GM19099 (cell line): ENCODE data around the gene ANKRD37.

Experiments
- POLR2A ChIP-seq: IDR thresholded peaks from 3 replicates; pipeline ENCODE4 v1.6.1; 2011; ENCODE audit warnings: low read depth; ENCODE audit not compliant: insufficient read length; ENCODE audit errors: extremely low read depth

Gene ANKRD37

DNA sequence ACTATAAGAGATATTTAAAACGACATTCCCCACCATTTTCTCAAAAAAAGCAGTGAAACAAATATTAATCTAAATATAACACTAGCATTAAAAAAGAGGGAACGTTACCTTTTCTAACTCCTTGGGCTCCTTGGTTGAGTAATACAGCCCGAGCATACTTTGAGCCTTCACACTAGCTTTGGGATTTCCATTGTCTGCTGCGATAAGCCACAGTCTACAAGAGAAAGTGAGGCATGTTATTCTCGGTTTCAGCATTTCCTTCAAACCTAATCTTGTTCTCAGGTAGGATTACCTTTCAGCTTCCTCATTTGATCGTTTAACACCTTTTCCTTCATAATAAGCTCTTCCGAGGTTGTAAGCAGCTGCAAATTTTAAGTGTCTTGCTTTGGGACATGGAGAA lies 22.6 kb upstream of the ANKRD37 start:
- no peak for TF ChIP-seq POLR2A

DNA sequence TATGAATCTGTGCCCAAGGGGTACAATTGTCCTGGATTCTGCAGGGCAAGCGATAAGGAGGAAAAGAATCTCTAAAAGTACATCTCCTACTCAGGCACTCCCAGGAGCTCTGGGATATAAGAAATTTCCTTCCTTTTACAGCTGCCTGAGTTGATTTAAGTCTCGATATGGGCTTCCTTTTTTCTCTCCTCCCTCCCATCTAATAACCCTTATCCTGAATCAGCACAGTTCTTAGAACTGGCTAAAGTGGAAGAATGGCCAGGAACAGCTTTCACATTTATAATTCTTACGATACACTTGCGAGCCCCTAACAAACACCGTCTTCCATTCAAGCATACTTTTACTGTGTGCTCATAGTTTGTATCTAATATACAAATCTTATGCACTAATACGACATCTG lies 22.1 kb upstream of the ANKRD37 start:
- no peak for TF ChIP-seq POLR2A

DNA sequence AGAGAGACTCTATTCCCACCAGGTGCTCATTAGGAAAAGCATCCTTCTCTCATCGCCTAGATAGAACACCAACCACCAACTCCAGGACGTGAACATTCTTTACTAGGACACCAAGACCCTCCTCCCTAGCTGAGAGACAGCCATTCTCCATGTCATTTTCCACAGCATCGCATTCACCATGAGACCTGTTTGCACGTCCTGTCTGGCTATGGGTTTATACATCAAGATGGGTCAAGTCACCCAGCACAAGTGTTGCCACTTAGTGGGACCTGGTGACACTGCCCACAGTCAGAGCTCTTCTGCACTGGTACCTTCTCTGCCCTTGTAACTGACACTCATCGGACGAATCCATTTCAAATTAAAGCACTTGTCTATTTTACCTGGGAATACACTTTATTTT lies 18.4 kb upstream of the ANKRD37 start:
- TF ChIP-seq POLR2A = no peak

DNA sequence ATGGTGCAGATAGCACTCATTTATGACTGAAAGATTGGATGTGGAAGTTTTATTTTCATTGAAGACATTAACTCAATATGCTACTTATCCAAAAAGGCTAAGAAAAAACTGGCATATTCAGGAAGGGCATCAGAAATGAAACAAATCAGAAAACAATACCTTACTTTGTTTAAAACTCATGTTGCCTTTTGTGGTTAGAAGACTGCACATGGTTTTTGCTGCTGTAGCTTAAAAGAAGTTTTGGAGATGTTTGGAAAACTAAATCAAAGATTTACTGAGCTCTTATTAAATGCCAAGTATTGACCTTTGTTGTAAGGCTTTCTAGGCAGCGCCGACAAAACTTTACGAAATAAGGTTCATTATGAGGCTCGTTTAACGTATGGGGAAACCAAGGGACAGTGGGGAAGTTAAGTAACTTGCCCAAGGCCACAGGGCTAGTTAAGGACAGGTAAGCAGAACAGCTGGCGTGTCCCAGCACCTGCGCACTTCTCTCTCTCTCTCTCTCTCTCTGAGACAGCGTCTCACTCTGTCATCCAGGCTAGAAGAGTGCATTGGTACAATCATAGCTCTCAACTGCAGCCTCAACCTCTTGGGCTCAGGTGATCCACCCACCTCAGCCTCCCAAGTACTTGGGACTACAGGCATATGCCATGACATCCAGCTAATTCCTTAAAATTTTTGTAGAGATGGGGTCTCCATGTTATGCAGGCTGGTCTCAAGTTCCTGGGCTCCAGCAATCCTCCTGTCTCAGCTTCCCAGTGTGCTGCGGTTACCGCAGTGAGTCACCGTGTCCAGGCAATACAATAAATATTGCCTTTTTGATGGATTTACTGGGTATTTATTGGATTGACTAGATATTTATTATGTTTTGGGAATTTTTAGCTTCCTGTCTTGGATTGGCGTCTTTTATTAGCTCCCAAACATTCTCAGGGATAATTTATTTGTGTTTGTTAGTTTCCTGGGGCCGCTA lies 17.0 kb upstream of the ANKRD37 start:
- no peak for TF ChIP-seq POLR2A

DNA sequence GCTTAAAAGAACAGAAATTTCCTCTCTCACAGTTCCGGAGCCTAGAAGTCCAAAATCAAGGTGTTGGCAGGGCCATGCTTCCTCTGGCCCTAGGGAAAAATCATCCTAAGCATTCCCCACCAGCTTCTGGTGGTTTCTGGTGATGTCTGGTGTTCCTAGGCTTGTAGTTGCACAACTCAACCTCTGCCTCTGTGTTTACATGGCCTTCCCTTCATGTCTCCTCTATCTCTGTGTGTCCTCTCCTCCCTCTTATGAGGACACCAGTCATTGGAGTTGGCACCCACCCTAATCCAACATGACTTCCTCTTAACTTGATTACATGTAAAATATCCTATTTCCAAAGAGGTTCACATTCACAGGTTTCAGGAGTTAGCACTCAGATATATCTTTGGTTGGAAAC lies 16.3 kb upstream of the ANKRD37 start:
- TF ChIP-seq POLR2A = no peak

DNA sequence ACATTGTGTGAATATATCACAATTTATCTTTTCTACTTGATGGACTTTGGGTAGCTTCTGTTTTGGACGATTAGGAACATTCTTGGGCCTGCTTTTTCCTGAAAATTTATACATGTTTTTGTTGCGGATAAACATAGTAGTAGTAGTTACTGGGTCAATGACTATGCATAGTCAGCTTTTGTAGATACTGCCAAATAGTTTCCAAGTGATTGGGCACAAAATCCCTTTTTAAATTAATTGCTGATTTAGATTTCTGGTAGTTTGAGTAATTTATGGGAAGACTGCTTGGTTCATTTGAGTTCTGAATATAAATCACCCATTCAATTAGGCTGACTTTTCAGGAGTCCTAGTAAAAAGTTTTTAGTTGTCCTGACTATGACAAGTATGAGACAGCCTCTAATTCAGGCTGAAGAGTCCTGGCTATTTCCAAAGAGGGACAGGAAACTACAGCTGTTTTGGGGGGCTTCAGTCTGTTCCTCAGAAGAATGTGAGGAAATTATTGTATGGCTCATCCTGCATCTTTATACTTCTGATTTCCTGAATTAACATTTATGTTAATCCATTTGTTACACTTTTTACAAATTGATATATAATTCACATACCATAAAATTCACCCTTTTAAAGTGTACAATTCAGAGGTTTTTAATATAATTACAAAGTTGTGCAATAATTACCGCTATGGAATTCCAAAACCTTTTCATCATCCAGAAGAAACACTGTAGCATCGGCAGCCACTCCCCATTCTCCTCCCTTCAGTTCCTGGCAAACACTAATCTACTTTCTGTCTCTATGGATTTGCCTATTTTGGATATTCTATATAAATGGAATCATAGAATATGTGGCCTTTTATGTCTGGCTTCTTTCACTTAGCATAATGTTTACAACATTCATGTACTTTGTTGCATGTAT lies 15.1 kb upstream of the ANKRD37 start:
- no peak for TF ChIP-seq POLR2A

DNA sequence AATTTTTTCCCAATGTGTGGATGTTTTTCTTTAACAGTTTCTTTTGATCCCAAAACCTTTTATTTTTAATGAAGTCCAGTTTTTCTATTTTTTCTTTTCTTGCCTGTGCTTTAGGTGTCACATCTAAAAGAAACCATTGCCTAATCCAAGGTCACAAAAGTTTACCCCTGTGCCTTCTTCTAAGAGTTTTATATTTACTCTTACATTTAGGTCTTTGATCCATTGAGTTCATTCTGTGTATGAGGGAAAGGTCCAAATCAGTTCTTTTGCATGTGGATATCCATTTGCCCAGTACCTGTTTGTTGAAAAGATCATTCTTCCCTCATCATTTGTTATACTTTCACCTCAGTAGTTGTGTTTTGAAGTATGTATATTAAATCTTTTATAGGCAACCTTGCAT lies 13.9 kb upstream of the ANKRD37 start:
- TF ChIP-seq POLR2A = no peak

DNA sequence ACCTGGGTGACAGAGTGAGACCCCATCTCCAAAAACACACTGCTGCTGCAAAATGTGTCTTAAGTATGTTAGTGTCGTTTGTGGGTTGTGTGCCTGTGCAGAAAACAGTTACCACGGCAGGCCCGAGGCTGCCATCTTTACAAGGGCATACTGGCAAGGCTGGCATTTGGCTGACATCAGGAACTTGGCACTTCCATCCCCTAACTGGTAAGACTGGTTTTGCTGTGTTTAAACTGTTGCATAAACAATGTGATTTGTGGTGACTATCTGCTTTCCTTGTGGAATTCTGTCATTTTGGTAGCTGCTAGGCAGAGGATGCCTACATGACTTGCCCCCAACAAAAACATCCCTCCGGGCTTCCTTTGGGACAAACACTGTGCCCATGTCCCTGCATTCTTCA lies 13.2 kb upstream of the ANKRD37 start:
- no peak for TF ChIP-seq POLR2A

DNA sequence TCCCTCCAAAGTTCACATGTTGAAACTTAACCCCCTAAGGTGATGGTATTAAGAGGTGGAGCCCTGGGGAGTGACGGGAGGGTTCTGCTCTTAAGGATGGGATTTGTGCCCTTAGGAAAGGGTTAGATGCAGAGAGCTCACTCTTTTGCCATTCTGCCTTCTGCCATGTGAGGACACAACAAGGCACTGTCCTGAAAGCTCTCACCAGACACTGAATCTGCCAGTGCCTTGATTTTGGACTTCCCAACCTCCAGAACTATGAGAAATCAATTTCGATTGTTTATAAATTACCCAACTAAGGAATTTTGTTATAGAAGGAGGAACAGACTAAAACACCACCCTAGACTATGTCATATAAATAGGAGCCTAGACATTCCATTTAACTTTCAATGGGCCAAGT lies 12.6 kb upstream of the ANKRD37 start:
- no peak for TF ChIP-seq POLR2A

DNA sequence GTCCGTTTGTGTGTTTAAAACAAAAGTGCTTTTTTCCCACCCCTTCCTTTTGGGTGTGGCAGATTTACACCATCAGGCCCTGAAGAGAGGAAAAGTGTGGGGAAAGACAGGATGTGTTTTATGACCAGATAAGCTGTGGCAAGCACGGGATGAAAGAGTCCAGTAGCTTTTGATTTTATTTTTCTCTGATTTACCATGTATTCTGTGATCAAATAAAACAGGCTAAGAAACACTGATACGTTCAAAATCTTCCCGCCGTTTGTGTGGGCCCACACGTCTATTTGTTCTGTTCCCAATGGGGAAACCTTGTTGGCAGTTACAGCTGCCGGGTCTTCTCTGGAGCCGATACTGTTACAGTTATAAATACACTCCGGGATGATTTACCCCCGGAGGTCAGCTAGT lies 11.7 kb upstream of the ANKRD37 start:
- no peak for TF ChIP-seq POLR2A

DNA sequence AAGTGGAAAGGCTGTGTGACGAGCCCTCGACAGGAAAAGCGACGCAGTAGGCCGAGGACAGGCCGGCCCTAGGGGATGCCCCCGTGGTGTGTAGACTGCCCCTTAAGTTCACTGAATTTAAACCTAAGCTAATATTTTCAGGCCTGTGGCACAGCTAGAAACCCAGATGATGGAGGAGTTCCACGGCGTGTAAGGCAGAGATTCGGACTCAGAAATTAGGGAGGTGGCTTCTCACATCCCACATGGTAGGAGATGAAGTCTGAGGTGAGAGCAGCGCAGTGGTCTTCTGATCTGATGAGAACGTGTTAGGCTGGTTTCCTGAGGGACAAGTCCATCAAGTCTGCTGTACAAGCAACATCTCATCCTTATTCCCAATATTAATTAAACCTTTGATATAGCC lies 8.7 kb upstream of the ANKRD37 start:
- no peak for TF ChIP-seq POLR2A

DNA sequence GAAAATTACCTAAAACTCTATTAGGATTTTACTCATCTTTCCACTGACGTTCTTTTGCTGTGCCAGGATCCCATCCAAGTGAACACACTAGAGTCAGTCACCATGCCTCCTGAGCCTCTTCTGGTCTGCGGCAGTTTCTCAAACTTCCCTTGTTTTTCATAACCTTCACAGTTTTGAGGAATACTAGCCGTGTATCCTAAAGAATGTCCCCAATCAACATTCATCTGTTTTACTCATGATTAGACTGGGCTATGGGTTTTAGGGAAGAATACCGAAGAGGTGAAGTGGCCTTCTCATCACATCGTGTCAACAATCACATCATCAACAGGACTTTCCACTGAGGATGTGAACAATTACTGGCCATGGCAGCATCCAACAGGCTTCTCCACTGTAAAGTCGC lies 5.7 kb upstream of the ANKRD37 start:
- TF ChIP-seq POLR2A = no peak

DNA sequence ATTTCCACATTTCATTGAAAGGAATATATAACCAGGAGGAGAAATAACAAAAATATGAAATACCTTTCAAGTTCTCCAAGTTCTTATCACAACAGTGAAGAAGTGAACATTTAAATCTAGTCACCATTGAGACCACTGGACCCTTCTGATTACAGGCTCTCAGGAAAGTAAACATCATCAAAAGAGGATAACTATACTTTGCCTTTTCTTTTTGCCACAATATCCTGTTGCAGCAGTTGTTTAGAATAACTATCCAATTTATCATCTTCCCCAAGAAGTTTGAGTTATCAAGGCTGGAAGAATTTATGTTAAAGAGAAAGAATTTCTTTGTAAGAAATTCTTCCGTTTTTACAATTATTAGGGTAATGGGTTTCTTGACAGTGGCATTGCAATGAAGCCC lies 4.5 kb upstream of the ANKRD37 start:
- no peak for TF ChIP-seq POLR2A

DNA sequence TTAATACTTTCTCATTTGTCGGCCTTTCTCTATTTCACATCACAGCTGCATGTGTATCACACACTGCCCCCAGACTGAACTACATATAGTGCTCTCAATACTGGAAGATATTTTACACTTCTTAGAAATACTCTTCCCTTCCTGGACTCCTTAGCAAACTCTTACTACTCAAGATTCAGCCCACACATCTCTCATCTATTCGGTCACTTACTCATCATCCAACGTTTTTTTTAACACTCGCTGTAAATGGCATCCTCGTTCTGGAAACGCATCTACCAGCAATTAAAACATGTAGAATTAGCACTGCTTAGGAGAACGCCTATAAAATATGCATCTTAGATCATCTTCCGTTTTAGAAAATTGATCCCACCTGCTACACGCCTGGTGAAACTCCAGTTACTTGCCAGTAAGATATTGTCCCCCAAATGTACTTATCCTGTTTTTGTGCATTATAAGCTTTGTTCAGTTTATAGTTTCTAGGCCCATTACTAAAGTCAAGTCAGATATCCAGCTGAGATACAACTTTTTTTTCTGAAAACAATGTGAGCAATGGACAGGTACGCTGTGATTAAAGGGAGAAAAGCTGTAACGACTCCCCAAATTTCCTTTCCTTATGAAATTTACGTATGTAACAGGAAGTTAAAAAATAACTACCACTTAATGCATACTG lies 1.9 kb upstream of the ANKRD37 start:
- no peak for TF ChIP-seq POLR2A
